Esophagus muscularis mucosa (tissue), 4 donors: ENCODE measurements around the gene CLDN10. TPM values are rescaled to one million over a fixed set of nuclear protein-coding genes. Genes with fewer than 3 reads are reported as not detected.

Experiments
- DNase-seq: peaks from one replicate; pipeline ENCODE4 v3.0.0-alpha.2; 2017; ENCODE audit errors: extremely low spot score
- H3K27ac ChIP-seq, 4 donors: fragments of 200-600 bp; sonication (generic); replicated peaks in 1 of 4; 1 replicate in 3 of 4; 2 replicates in 1 of 4; pipeline ENCODE4 v1.5.1; 2016 to 2019; ENCODE audit warnings: mild to moderate bottlenecking in 1 of 4
- H3K27me3 ChIP-seq, 4 donors: fragments of 200-600 bp; sonication (generic); one replicate each; pipeline versions ENCODE4 v1.5.1 to v1.6.0; 2016 to 2019
- H3K36me3 ChIP-seq, 4 donors: fragments of 200-600 bp; sonication (generic); one replicate each; pipeline ENCODE4 v1.5.1; 2016 to 2019
- H3K4me1 ChIP-seq, 4 donors: fragments of 200-600 bp; sonication (generic); one replicate each; pipeline ENCODE4 v1.5.1; 2016 to 2019
- H3K4me3 ChIP-seq, 4 donors: fragments of 200-600 bp; sonication (generic); 1 replicate in 2 of 4; 2 replicates in 2 of 4; pipeline ENCODE4 v1.5.1; 2016 to 2019; ENCODE audit warnings: mild to moderate bottlenecking in 4 of 4, moderate library complexity in 1 of 4
- H3K9me3 ChIP-seq, 4 donors: fragments of 200-600 bp; sonication (generic); 1 replicate in 3 of 4; 2 replicates in 1 of 4; pipeline ENCODE4 v1.5.1; 2016 to 2019
- EP300 ChIP-seq: sonication (generic); formaldehyde crosslinking; IDR thresholded peaks from one replicate; pipeline ENCODE4 v1.6.1; 2017; ENCODE audit warnings: antibody characterized with exemption
- POLR2A ChIP-seq: fragments of 450-650 bp; IDR thresholded peaks from one replicate; pipeline ENCODE4 v1.6.1; 2017; ENCODE audit warnings: antibody characterized with exemption, moderate library complexity, mild to moderate bottlenecking, low read depth
- POLR2AphosphoS5 ChIP-seq, 2 donors: sonication (generic); formaldehyde crosslinking; IDR thresholded peaks; one replicate each; pipeline ENCODE4 v1.6.1; 2017; ENCODE audit warnings: antibody characterized with exemption in 2 of 2
- WGBS: methylation state at CpG from one replicate; pipeline ENCODE4 v1.1.5; 2018; 5-methylcytosine and 5-hydroxymethylcytosine counted together
- intact Hi-C: fragments of 100-400 bp; cut with DNase I; formaldehyde crosslinking; loops from one replicate; pipeline ENCODE4 v1.15.1; 2023
- total RNA-seq, 4 donors: library from RNA; depleted of rRNA; stranded (reverse); fragments of >200 nt; gene quantifications; one replicate each; pipeline versions ENCODE4 v1.1.0 to v1.2.1, GENCODE V29; 2016
- TF ChIP-seq, protein P1 (sequence below), 3 experiments: fragments of 200-600 bp in 2 of 3; fragments of 450-650 bp in 1 of 3; sonication (generic) in 2 of 3; IDR thresholded peaks; one replicate each; pipeline ENCODE4 v1.5.1; 2017 to 2019; ENCODE audit warnings: antibody characterized with exemption in 3 of 3, mild to moderate bottlenecking in 2 of 3, moderate library complexity in 1 of 3

CLDN10 gene
- total RNA-seq, 4 donors from 2014 or later = 1.2 to 1.9 TPM; not detected in 2

DNA sequence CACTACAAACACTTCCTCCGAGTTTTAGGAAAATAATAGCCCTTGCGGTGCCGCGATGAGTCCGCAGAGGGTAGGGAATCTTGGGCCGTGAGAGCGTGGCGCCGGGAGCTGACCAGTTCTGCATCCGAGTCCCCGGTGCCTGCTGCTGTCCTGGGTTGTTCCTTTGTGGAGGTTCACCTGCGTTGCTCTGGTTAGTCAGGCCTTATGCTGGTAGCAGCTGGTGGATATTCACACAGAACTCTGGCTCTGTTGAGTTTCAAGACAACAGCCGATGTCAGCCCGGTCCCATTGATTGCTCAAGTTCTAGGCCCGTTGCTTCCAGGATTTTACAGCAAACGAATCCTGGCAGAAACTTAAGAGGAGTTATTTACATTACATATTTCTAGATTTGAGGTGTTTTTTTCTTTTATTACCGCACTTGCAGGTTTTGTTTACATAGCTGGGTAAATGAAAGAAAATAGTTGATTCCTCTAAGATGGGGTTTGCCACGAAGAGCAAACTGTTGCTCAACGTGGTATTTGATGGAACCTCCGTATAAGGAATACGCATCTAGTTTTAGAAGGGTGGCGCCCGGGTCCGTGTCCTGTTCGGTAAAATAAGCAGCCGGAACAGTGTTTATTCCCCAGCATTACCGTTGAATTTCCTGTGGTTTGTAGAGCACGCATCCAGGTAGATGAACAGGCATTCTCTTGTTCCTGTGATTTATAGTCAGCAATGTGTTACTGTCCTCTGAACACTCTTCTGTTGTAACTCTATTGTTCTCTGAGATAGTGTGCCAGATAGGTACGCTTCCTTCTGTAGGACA is 1.3 kb downstream of the CLDN10 start:
- no peak overlapping the region for H3K27ac ChIP-seq
- H3K36me3 ChIP-seq = no peaks in the 10 kb centered on the region
- 50% methylated on average over 29 of the region's 29 CpGs for WGBS
- no peak for DNase-seq
- TF ChIP-seq EP300 = no peak
- TF ChIP-seq POLR2AphosphoS5 (IDR thresholded peaks at IDR 0.05) = no peak
- no peak for TF ChIP-seq POLR2A
- TF ChIP-seq, protein P1, sequence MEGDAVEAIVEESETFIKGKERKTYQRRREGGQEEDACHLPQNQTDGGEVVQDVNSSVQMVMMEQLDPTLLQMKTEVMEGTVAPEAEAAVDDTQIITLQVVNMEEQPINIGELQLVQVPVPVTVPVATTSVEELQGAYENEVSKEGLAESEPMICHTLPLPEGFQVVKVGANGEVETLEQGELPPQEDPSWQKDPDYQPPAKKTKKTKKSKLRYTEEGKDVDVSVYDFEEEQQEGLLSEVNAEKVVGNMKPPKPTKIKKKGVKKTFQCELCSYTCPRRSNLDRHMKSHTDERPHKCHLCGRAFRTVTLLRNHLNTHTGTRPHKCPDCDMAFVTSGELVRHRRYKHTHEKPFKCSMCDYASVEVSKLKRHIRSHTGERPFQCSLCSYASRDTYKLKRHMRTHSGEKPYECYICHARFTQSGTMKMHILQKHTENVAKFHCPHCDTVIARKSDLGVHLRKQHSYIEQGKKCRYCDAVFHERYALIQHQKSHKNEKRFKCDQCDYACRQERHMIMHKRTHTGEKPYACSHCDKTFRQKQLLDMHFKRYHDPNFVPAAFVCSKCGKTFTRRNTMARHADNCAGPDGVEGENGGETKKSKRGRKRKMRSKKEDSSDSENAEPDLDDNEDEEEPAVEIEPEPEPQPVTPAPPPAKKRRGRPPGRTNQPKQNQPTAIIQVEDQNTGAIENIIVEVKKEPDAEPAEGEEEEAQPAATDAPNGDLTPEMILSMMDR (IDR thresholded peaks at IDR 0.05) = no peak
- no peaks in the 10 kb centered on the region for H3K9me3 ChIP-seq
- H3K4me1 ChIP-seq = peaks cover 5 to 16% (median 14%) of the 10 kb centered on the region in 4 donors
- peaks cover 0 to 71% (median 15%) of the 10 kb centered on the region in 4 donors for H3K27me3 ChIP-seq
- no peak overlapping the region for H3K4me3 ChIP-seq
- intact Hi-C loops = no loop called here

DNA sequence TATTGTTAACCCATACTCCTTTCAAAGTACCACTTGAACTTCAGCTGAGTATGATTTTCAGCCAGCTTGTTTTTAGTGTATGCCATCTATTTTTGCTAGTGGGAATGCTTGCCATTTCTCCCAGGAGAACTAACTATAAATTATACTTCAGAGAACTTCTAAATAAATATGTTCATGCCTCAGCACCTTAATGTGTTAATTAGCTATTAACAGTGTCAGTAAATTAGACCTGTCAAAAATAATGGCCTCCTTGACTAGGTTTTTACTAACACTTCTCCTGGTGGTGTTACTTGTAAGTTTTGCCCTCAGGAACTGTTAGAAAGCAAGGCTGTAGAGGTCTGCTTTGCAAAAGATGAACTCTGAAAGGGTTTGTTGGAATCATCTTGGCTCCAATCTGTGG is 4.5 kb downstream of the CLDN10 start:
- no peaks in the 10 kb centered on the region for H3K9me3 ChIP-seq
- no peaks in the 10 kb centered on the region for H3K36me3 ChIP-seq
- TF ChIP-seq EP300 (no peak), POLR2AphosphoS5 (IDR thresholded peaks at IDR 0.05) (no peak), POLR2A (no peak)
- TF ChIP-seq, protein P1 (IDR thresholded peaks at IDR 0.05) = no peak
- intact Hi-C loops = no loop called here
- DNase-seq = no peak
- H3K27me3 ChIP-seq = peaks cover 0 to 47% (median 15%) of the 10 kb centered on the region in 4 donors
- no peak overlapping the region for H3K27ac ChIP-seq
- no peak overlapping the region for H3K4me3 ChIP-seq
- peaks cover 5 to 16% (median 14%) of the 10 kb centered on the region in 4 donors for H3K4me1 ChIP-seq

DNA sequence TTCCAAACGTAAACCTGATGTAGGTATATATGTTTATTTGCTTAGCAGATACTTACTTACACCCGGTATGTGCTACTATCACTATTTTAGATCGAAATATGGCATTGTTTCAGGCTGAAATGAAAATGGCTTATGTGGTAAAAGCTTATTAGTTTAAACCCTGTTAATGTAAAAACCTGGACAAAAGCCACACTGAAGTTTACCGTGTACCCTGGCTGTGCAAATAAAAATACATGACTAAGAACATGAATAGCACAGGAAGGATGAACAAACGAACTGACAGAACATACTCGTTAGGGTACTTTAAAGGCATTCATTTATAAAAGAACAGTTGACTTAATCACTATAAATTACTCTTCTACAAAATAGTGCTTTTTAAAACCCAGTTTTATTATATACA is 6.6 kb downstream of the CLDN10 start:
- Histone ChIP-seq H3K27ac (no peak overlapping the region), H3K4me3 (no peak overlapping the region), H3K36me3 (no peaks in the 10 kb centered on the region), H3K9me3 (no peaks in the 10 kb centered on the region), H3K4me1 (no peaks in the 10 kb centered on the region), H3K27me3 (peaks cover 0 to 26% (median 0%) of the 10 kb centered on the region in 4 donors)
- TF ChIP-seq EP300 (no peak), POLR2AphosphoS5 (IDR thresholded peaks at IDR 0.05) (no peak), POLR2A (no peak)
- TF ChIP-seq, protein P1 (IDR thresholded peaks at IDR 0.05) = no peak
- intact Hi-C loops = no loop called here
- DNase-seq = no peak
- WGBS = 77% methylated on average over 6 of the region's 6 CpGs

DNA sequence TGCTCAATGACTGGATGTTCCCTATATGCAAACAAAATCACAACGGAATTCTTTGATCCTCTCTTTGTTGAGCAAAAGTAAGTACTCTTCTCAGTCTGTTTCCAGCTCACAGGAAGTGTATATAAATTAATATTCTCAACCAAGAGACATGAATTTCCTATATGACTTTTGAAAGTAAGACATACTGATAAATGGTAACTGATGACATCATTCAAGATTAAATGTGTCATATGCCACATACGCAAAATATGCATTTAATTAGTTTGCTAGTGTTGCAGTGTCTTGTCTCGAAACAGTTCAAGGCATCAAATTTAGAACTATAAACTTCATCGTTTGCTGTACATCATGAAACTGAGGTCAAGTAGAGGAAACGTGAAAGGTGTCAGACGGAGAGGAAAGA is 7.9 kb downstream of the CLDN10 start:
- no peak overlapping the region for H3K27ac ChIP-seq
- no peak for TF ChIP-seq EP300
- TF ChIP-seq POLR2AphosphoS5 (IDR thresholded peaks at IDR 0.05) = no peak
- TF ChIP-seq, protein P1 (IDR thresholded peaks at IDR 0.05) = no peak
- TF ChIP-seq POLR2A = no peak
- no peak for DNase-seq
- H3K4me3 ChIP-seq = no peak overlapping the region
- 77% methylated on average over 6 of the region's 6 CpGs for WGBS
- H3K27me3 ChIP-seq = peaks cover 0 to 18% (median 0%) of the 10 kb centered on the region in 4 donors
- H3K36me3 ChIP-seq = no peaks in the 10 kb centered on the region
- intact Hi-C loops = no loop called here
- H3K4me1 ChIP-seq = no peaks in the 10 kb centered on the region
- H3K9me3 ChIP-seq = no peaks in the 10 kb centered on the region
